GM19397 (cell line): Measurements from ENCODE around the gene CLEC18A.
"Not testable (repeated sequence)": the region's sequence is repeated elsewhere in the genome, so short reads cannot be mapped to it uniquely, and the experiment has no call there.

Experiments
- ATAC-seq: cut with Tn5 transposase; IDR thresholded peaks from one replicate; pipeline ENCODE4 v1.9.1; 2021; ENCODE audit warnings: mild to moderate bottlenecking, moderate library complexity; ENCODE audit not compliant: unreplicated experiment

Gene CLEC18A

GRCh38 chr16:69951017-69951671 is at the start of gene CLEC18A:
Gene CLEC18A (plus strand): TSS chr16:69951334. CDS start chr16:69951367, 33 bp downstream.
- not testable (repeated sequence) for ATAC-seq

DNA sequence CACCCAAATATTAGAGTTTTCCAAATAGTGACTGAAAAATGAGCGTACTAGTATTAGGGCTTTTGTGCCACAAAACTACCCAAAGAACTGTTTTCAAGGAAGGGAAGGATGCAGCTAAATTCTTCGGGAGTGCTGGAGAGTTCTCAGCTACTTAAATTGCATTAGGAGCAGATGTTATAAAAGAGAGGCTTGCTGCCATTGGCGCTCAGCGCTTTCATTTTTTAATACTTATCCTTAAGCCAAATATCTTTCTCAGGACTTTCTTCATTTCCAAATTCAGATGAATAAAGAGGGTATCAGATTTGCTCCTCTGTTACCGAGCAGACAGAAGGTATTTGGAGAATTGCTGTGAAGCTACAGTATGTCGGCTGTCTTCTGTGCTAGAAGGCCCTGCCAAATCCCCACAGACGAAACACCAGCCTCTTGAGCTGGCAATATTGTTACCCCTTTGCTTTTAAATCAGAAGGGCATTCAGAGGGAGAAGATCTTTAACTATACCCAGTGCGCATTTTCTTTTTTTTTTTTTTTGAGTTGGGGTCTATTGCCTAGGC is 47.2 kb upstream of the CLEC18A start:
- no peak for ATAC-seq

DNA sequence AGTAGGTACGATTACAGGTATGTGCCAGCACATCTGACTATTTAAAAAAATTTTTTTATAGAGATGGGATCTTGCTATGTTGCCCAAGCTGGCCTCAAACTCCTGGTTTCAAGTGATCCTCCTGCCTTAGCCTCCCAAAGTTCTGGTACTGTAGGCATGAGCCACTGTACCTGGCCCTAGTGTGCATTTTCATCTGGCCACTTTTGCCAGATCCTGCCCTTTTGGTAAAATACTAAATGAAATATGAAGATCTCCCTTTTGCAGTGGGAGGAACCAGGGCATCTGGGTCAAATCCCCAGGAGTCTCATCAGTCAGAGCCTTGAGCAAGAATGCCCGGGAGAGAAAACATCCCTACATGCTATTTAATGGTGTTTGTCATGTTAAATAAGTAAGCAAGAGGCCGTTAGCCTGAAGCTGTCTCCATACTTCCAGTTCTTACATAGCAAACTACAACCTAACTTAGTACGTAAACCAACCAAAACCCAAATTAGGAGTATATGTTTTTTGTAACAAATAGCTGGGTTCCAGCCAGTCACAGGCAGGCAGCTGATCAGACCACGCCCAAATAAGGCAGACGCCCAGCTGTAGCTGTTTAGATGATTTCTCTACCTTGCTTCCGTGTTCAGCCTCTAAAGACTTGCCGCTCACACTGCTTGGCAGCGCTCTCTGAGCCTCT is 46.5 kb upstream of the CLEC18A start:
- no peak for ATAC-seq

GRCh38 chr16:69905171-69905555 is 46.0 kb upstream of the CLEC18A start:
- ATAC-seq, result no peak

DNA sequence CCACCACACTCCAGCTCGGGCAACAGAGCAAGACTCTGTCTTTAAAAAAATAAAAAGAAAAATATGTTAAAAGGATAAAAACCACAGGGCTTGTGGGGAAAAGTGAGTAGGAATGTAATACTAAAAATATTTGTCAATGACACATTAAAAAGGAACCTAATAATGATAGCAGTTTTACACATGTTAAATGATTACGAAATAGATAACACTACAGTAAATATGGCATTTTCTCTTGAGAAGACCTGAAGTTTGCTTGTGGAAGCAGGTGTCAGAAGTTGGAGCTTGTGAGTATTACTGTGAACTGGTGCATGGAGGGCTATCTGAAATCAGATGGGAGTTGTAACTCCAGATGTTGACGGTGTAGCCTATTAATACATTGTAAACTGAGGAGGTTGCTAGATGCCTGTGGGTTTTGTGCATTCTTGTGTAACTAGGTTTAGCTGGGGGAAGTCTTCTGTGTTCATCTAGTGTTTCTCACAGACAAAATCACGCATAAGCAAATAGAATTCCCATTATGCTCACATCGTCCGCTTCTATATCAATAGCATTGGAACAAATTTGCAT is 44.2 kb upstream of the CLEC18A start:
- ATAC-seq, result no peak

DNA sequence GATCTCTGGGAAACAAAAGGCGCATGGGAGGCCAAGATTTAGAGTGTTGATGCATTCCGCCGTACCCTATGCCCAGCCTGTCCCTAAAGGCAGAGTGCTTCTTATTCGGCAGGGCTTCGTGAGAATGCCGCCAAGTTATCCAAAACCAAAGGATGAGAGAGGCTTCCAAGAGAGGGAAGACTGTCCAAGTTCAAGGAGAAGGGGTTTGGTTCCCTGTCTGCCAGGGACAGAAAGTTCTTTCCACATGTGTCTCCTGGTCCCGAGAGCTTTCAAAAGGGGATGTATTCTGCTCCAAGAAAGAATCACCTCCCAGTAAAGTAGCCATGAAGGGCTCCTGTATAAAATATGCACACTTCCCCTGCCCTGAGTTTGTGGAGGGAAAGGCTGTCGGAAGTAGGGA is 42.1 kb upstream of the CLEC18A start:
- no peak for ATAC-seq

- no peak for ATAC-seq
Measured at GRCh38 chr16:69909760-69910159, 41.4 kb upstream of the CLEC18A start.

- ATAC-seq, result no peak
Measured at GRCh38 chr16:69910964-69911363, 40.2 kb upstream of the CLEC18A start.

- ATAC-seq, result no peak
Measured at GRCh38 chr16:69916462-69916861, 34.7 kb upstream of the CLEC18A start.

- no peak for ATAC-seq
Measured at GRCh38 chr16:69917311-69917710, 33.8 kb upstream of the CLEC18A start.

- no peak for ATAC-seq
Measured at GRCh38 chr16:69917739-69918138, 33.4 kb upstream of the CLEC18A start.

- no peak for ATAC-seq
Measured at GRCh38 chr16:69918241-69918640, 32.9 kb upstream of the CLEC18A start.

DNA sequence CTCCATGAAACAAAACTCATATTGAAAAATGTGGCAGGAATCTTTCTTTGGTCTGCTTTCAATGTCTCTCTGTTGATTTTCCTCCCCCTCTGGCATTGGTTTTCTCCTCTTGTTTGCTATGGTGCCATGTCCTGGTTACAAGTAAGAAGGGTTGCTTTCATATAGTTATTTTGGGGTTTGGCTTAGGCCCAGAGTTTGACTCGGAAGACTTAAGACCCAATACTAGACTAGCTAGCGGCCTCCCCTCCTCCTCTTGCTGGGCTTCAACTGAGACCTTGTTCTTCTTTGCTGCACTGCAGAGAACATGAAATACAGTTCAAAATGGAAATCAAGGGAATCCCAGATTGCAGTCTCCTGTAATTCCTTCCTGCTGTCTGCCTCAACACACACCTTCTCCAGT is 30.0 kb upstream of the CLEC18A start:
- no peak for ATAC-seq

DNA sequence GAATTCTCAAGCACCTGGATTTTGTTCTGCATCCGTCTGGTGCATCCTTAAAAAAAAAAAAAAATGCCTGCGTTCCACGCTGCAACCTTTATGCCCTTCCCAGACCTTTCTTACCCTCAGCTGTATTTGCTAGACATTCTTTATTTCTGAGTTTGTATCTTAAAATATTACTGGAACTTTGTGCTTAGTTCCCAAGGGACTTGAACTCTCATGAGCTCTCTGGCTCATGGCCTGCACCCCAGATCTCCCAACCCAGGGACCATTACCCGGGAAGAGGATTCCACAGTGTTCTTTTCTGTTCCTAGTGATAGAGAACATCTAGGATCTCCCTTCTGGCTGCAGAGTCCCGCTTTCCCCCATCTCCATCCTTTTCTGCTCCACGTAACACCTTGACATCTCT is 28.9 kb upstream of the CLEC18A start:
- ATAC-seq, result no peak

- ATAC-seq, result no peak
Measured at GRCh38 chr16:69924041-69924775, 26.9 kb upstream of the CLEC18A start.

- ATAC-seq, result no peak
Measured at GRCh38 chr16:69924777-69925191, 26.4 kb upstream of the CLEC18A start.

DNA sequence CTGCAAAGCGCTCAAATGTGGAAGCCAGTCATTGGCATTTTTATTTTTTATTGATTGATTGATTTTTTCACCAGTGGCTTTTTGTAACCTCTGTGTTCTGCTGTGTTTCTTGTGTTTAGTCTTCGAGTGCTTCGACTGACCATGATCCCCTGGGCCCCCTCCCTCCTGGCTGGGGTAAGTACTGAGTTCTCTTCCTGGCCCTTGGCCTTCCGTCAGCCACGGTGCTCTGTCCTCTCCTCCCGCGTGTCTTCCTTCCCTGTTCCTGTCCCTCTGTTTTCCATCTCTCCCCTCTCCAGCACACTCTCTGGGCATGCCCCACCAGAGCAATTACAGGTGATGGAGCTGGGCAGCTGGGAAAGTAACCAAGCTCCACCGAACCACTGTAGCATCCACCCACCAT is 25.8 kb upstream of the CLEC18A start:
- ATAC-seq, result no peak

DNA sequence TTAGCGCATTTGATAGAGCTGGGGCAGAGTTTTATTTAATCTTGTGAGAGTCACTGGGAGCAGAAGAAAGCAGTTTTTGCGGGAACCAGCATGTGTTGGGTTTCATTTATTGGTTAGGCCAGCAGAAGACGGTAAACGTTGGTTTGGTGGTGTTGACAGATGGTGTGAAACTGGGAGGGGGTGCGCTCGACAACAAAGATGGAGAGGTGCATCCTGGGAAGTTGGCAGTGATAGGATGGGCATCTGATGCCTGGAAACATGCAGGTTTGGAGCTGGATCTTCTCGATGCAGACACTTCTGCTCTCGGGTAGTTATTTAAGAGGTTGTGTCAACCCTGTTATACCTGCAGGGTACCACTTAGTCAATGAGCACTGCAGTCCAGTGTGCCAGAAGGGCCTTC is 24.9 kb upstream of the CLEC18A start:
- ATAC-seq, result no peak

DNA sequence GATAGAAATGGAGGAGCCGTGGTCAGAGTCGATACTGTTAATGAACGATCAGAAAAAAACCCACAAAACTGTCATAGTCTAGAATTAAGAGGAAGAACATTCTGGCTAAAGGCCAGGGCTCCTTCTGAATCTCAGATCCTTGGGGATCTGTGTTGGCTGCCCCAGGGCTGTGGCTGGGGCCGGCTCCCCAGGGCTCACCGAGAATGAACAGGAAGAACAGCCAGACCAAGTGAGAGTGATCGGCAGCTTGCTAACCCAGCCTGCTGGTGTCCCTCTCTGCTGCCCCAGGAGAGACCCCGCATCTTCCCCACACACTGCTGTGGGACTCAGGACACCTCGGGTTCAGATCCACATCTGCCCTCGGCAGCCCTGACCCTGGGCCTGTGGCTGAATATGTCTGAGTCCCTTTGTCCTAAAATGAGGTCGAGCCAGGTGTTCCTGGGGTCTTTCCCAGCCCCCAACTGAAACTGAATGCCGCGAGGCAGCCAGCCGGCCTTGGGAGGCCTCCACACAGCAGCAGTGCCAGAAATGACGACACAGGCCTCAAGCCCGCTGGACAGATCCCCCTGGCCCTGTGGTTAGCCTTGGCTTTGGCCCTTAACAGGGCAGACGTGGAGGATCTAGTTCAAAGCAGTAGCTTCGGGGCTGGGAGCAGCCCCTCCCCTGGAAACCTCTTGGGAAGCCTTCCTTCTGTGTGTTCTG is 23.9 kb upstream of the CLEC18A start:
- no peak for ATAC-seq

DNA sequence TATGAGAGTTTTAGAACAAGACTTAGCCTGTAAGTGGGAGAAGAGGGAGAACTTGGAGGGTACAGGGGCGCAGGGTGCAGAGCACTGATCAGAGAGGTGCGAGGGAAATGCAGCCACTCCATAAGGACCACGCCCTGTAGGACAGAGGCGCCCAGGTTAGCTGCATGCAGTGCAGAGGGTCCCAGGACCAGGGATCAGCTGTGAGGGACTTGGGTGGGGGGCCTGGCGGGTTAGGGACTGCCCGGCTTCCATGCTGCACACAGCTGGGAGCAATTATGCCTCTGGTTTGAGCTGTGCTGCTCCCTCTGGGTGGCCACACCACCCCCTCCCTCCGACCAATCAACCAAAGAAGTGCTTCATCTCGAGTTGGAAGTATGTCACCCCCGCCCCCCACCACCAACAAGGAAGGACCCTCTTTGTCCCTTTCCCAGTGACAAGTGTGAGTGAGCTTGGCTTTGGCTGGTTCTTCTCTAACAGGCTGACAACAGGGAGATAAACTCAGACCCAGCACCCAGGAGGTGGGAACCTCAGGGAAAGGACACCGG is 22.2 kb upstream of the CLEC18A start:
- no peak for ATAC-seq

DNA sequence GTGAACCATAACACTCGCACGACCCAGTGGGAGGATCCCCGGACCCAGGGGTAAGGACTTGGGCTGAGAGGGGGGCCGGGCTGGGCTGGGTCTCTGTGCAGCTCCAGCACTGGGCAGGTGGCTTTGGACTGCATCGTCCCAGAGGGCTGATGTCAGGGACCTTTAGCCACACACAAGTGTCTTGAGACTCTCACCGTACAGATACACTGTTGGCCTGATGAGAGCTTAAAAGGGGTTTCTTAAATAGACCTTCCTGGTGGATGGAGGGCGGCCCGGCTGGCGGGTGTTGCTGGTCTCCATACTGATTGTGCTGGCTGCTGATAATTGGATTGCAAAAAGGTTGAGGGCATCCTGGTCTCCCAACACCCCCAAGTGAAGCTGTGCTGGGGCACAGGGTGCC is 21.7 kb upstream of the CLEC18A start:
- no peak for ATAC-seq
